Gastroesophageal sphincter (tissue), 3 donors: Measurements from ENCODE around the gene ARHGEF26.
A peak's percentile ranks its signal among the peaks of the same experiment; 100 is the strongest.

ENCODE experiments used
- EP300 ChIP-seq: sonication (generic); formaldehyde crosslinking; IDR thresholded peaks from one replicate; pipeline ENCODE4 v1.6.1; 2017; ENCODE audit warnings: antibody characterized with exemption, mild to moderate bottlenecking
- POLR2A ChIP-seq, 2 donors: fragments of 450-650 bp; IDR thresholded peaks; one replicate each; pipeline ENCODE4 v1.6.1; 2017; ENCODE audit warnings: antibody characterized with exemption in 2 of 2, mild to moderate bottlenecking in 2 of 2, moderate library complexity in 1 of 2
- POLR2AphosphoS5 ChIP-seq: sonication (generic); formaldehyde crosslinking; IDR thresholded peaks from one replicate; pipeline ENCODE4 v1.6.1; 2017; ENCODE audit warnings: antibody characterized with exemption
- TF ChIP-seq, protein P1 (sequence below), 4 experiments: fragments of 200-600 bp in 2 of 4; fragments of 450-650 bp in 2 of 4; sonication (generic) in 1 of 4; IDR thresholded peaks; one replicate each; pipeline ENCODE4 v1.5.1; 2017 to 2019; ENCODE audit warnings: antibody characterized with exemption in 4 of 4, mild to moderate bottlenecking in 2 of 4, moderate library complexity in 2 of 4

DNA sequence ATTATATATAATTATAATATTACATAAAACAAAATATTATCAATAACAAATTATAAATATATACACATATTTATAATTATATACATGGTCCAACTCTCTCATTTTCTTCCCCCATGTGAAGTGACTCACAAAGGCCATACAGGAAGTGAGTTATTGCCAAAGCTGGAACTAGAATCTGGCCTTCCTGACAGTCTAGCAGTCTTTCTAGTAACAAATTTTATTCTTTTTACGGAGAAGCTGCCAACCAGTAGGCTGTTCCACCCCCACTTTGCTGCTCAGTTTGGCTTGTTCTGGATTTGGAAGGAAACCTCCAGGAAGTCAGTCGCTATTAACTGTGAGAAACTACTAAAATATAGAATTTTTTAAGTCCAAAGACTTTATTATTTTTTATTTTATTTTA lies 123.5 kb downstream of the ARHGEF26 start:
- TF ChIP-seq POLR2A (IDR thresholded peaks at IDR 0.05) (no peak), POLR2AphosphoS5 (peak; percentile 33), EP300 (no peak)
- TF ChIP-seq, protein P1, sequence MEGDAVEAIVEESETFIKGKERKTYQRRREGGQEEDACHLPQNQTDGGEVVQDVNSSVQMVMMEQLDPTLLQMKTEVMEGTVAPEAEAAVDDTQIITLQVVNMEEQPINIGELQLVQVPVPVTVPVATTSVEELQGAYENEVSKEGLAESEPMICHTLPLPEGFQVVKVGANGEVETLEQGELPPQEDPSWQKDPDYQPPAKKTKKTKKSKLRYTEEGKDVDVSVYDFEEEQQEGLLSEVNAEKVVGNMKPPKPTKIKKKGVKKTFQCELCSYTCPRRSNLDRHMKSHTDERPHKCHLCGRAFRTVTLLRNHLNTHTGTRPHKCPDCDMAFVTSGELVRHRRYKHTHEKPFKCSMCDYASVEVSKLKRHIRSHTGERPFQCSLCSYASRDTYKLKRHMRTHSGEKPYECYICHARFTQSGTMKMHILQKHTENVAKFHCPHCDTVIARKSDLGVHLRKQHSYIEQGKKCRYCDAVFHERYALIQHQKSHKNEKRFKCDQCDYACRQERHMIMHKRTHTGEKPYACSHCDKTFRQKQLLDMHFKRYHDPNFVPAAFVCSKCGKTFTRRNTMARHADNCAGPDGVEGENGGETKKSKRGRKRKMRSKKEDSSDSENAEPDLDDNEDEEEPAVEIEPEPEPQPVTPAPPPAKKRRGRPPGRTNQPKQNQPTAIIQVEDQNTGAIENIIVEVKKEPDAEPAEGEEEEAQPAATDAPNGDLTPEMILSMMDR (IDR thresholded peaks at IDR 0.05) = no peak
